Head of caudate nucleus (tissue), 42 donors: Measurements from ENCODE around the gene ABHD11.

Experiments
- DNase-seq, 42 donors: peaks; one replicate each; pipeline versions ENCODE4 v3.0.0 to v3.0.0-alpha.2; 2020 to 2021; ENCODE audit warnings: mixed read lengths in 7 of 42
- intact Hi-C: fragments of 100-400 bp; cut with DNase I; formaldehyde crosslinking; loops from one replicate; pipeline ENCODE4 v1.15.0; 2022

Gene ABHD11

GRCh38 chr7:73706126-73707044 is 32.2 kb downstream of the ABHD11 start:
- intact Hi-C loops, result no loop called here
- no peak for DNase-seq

GRCh38 chr7:73705551-73705920 is 33.1 kb downstream of the ABHD11 start:
- no peak for DNase-seq
- intact Hi-C loops, result no loop called here

DNA sequence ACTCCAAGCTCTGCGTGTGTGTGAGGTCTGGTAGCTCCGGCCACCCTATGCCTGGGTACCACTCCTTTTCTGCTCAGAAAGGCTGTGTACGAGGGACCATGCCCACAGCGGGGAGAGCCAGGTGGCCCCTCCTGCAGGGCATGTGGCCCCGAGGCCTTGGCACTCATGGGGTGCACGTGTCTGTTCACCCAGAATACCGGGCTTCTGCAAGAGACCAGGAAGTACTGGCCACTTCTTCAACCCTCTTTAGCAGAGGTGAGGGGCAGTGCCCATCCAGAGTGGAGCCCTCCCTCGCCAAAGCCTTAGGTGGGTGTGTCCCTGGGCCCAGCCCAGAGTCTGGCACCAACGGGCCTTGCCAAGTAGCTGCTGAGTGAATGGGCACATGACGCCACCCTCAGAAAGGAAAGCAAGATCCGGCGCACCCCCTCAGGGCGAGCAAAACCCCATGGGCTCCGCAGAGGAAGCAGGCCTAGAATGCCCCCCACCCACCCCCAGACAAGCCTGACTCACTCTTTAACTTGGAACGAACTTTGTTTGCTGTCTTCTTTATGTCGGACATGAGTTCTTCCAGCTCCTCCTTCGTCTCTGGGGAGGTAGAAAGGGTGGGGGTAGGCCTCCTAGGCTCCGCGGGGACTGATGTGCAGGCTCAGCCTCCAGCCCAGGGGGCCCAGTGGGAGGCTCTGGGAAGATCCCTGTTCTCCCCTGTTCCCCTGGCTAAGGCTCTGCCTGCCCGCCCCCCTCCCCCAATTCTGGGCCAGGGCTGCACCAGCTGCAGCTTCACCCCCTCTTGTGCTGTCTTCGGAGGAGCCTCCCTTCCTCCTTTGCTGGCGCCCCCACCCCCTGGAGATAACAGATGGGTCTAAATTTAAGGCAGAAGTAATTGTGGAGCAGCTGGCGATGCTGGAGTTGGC is 33.7 kb downstream of the ABHD11 start:
- intact Hi-C loops, result no loop called here
- peak in 1 of 42 donors; percentile 25 for DNase-seq

- intact Hi-C loops, result no loop called here
- peak in 22 of 42 donors; percentile 9 to 64 (median 40) for DNase-seq
Measured at GRCh38 chr7:73703757-73704639, 34.6 kb downstream of the ABHD11 start.

- DNase-seq, result no peak
- intact Hi-C loops, result no loop called here
Measured at GRCh38 chr7:73703225-73703624, 35.4 kb downstream of the ABHD11 start.

DNA sequence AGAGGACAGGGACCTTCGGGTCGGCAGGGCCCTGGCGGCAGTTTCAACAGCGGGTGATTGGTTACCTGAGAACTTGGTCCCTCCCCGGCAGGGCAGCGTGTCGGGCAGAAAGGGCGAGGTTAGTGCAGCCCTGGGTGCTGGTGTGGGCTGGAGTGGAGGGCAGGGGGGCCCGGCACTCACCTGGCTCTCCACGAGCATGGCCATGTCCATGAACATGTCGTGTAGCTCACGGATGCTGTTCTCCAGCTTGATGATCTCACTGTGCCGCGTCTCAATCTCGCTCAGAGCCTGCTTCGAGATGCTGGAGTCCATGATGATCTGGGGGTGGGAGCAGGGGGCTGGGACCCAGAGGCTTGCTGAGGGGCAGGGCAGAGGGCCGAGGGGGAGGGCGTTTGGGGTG is 35.9 kb downstream of the ABHD11 start:
- intact Hi-C loops, result no loop called here
- no peak for DNase-seq

- no peak for DNase-seq
- intact Hi-C loops, result no loop called here
Measured at GRCh38 chr7:73702226-73702625, 36.4 kb downstream of the ABHD11 start.

GRCh38 chr7:73701357-73701995 is 37.1 kb downstream of the ABHD11 start:
- intact Hi-C loops, result no loop called here
- peak in 14 of 42 donors; percentile 16 to 59 (median 30) for DNase-seq

DNA sequence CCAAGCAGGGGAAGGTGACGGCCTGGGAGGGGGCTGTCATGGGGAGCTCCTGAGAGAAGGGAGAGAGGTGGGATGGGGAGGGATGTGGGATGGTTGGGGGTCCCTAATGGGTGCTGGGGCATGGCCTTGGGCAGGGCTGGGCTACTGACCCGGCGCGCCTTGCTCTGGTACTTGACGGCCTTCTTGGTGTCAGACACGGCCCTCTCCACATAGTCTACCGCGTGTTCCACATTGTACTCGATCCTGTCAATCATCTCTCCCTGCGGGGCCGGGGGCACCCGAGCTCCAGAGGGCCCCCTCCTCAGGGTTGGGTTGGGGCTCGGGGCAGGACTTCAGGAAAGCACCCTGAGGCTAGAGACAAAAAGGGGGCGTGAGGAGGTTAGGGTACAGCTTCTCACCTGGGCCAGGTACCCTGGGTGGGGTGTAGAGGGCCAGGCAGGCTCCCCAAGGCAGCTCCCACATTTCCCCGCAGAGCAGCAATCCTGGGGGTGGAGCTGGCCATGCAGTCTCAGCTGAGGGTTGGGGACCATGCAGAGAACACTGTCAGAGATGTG is 37.9 kb downstream of the ABHD11 start:
- no peak for DNase-seq
- intact Hi-C loops, result no loop called here

- no peak for DNase-seq
- intact Hi-C loops, result no loop called here
Measured at GRCh38 chr7:73700069-73700423, 38.6 kb downstream of the ABHD11 start.

- intact Hi-C loops, result no loop called here
- DNase-seq, result peak in 39 of 42 donors; percentile 32 to 82 (median 62)
Measured at GRCh38 chr7:73699370-73700068, 39.1 kb downstream of the ABHD11 start.

DNA sequence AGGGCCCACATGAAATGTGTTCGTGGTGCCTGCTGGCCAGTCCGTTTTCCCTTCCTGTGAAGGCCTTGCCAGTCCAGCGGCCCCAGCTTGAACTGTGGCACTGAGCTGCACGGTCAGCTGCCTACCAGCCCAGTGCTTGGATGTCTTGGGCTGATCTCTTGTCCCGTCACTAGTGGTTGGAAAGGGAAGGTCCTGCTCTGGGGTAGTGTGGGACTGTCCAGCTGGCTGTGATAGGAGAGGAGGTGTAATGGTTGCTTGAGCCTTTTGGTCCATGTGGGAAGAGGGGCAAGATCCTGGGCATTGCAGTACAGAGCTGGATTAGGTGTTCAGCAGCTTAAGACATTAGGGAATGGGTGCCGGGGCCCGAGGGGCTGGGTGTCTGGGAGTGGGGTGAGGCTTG is 40.2 kb downstream of the ABHD11 start:
- intact Hi-C loops, result no loop called here

GRCh38 chr7:73696372-73696771 is 42.2 kb downstream of the ABHD11 start:
- intact Hi-C loops, result no loop called here
- no peak for DNase-seq

More for the DNA sequence above, 40.2 kb downstream of the ABHD11 start:
- no peak for DNase-seq

DNA sequence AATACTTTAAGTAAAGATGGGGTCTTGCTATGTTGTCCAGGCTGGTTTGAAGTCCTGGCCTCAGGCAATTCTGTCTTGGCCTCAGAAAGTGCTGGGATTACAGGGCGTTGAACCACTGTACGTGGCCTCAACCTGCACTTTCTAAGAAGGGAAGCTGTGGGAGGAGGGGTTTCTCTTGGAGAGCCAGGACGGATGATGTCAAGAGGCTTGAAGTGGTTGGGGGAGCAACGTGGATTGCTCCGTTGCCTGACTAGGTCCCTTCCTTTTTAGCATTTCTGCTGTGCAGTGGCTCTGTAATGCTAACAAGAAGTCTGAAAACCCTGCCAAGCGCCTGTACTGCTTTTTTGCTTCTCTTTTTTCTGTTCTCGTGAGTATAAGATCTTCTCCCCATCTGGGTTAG is 48.0 kb downstream of the ABHD11 start:
- intact Hi-C loops, result no loop called here
- no peak for DNase-seq

DNA sequence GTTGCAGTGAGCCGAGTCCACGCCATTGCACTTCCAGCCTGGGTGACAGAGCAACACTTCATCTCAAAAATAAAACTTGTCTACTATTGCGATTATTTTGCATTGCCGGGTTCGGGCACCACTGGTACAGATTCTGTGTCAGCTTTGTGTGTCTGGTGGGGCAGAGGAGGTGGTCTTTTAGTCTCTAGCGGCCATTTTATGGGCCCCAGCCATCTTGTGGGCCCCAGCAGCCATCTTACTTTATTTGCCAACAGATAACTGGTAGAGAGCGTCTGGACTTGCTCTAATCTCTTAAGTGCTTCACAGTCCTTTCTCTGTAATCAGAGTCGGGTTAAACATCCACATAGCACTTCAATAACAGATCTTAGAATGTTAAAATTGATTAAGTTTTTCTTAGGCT is 50.3 kb downstream of the ABHD11 start:
- no peak for DNase-seq
- intact Hi-C loops, result no loop called here
